ENCODE data around the gene RFC3.

RFC3 gene

DNA sequence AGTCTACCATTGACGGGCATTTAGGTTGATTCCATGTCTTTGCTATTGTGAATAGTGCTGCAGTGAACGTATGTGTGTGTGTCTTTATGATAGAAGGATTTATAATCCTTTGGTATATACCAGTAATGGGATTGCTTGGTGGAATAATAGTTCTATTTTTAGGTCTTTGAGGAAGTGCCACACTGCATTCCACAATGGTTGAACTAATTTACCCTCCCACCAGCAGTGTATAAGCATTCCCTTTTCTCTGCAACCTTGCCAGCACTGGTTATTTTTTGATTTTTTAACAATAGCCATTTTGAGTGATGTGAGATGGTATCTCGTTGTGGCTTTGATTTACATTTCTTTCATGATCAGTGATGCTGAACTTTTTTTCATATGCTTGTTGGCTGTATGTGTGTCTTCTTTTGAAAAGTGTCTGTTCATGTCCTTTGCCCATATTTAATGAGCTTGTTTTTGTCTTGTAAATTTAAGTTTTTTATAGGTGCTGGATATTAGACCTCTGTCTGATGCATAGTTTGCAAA, 37.5 kb downstream of the RFC3 start:
- no peak overlapping the region for H3K9ac ChIP-seq (ENCODE audit: low read length)
- no peak overlapping the region for H3K4me3 ChIP-seq (ENCODE audit: low read length)
- H3K4me1 ChIP-seq (ENCODE audit: control insufficient read depth, insufficient read depth, low read length), result no peaks in the 10 kb centered on the region
- no peaks in the 10 kb centered on the region for H3K27me3 ChIP-seq (ENCODE audit: control insufficient read depth, insufficient read depth, low read length)
- H3K27ac ChIP-seq (ENCODE audit: low read depth, low read length), result no peak overlapping the region
- no peaks in the 10 kb centered on the region for H3K36me3 ChIP-seq (ENCODE audit: control insufficient read depth, insufficient read depth, low read length)

DNA sequence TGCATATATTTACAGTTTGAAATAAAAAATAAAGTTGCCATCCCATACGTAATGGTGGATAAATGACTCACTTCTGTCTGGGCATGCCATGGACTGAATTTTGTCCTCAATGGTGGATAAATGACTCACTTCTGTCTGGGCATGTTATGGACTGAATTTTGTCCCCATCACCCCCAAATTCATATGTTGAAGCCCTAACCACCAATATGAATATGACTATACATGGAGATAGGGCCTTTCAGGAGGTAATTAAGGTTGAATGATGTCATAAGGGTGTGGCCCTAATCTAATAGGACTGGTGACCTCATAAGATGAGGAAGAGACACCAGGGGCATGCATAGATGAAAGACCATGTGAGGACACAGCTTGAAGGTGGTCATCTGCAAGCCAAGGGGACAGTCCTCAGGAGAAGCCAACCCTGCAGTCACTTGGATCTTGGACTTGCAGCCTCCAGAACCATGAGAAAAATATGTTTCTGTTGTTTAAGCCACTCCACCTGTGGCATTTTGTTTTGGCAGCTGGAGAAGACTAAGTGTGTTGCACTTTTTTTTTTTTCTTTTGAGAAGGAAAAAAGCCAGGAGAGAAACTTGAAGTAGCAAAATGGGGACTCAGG, 41.8 kb downstream of the RFC3 start:
- H3K4me3 ChIP-seq (ENCODE audit: low read length), result no peak overlapping the region
- no peaks in the 10 kb centered on the region for H3K4me1 ChIP-seq (ENCODE audit: control insufficient read depth, insufficient read depth, low read length)

DNA sequence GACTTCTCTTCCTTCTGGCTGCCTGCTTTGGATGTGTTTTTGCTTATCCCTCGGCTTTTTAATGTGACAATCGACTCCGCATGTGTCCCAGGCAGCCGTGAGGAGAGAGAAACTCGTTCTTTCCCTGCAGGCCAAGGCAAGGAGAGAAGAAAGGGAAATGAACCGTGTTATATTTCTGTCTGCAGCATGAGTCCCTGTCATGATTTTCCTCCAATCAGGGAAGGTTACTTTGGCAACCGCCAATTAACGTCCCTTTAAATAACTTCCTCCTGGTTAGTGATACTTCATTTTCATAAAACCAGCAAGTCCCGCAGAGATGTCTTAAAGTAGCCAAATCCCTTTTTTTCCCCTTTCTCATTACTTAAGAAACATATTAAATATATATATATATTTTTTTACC, 42.6 kb downstream of the RFC3 start:
- no peaks in the 10 kb centered on the region for H3K27me3 ChIP-seq (ENCODE audit: control insufficient read depth, insufficient read depth, low read length)
- no peak overlapping the region for H3K27ac ChIP-seq (ENCODE audit: low read depth, low read length)
- no peak overlapping the region for H3K9ac ChIP-seq (ENCODE audit: low read length)
- no peaks in the 10 kb centered on the region for H3K4me1 ChIP-seq (ENCODE audit: control insufficient read depth, insufficient read depth, low read length)
- no peaks in the 10 kb centered on the region for H3K36me3 ChIP-seq (ENCODE audit: control insufficient read depth, insufficient read depth, low read length)
- no peak overlapping the region for H3K4me3 ChIP-seq (ENCODE audit: low read length)

More for the DNA sequence above, 41.8 kb downstream of the RFC3 start:
- Histone ChIP-seq H3K9ac (ENCODE audit: low read length) (no peak overlapping the region), H3K27me3 (ENCODE audit: control insufficient read depth, insufficient read depth, low read length) (no peaks in the 10 kb centered on the region), H3K36me3 (ENCODE audit: control insufficient read depth, insufficient read depth, low read length) (no peaks in the 10 kb centered on the region), H3K27ac (ENCODE audit: low read depth, low read length) (no peak overlapping the region)

DNA sequence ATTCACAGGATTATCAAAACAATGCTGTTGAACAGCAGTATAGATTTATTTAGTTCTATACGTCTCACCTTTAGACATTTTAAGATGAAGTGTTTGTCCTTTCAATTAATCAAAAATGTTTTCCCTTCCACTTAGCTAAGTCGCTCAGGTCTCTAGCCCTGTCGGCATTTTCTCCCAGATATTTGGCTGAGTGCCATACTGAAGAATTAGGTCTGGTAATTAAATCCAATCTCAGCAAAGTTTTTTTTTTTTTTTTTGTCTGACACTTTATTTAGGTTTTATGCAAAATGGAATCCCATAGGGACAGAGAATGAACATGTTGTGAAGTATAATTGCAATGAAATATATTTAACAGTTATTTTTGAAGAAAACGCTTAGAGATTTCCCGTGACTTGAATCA, 44.1 kb downstream of the RFC3 start:
- no peaks in the 10 kb centered on the region for H3K4me1 ChIP-seq (ENCODE audit: control insufficient read depth, insufficient read depth, low read length)
- H3K4me3 ChIP-seq (ENCODE audit: low read length), result no peak overlapping the region
- H3K9ac ChIP-seq (ENCODE audit: low read length), result no peak overlapping the region
- H3K27me3 ChIP-seq (ENCODE audit: control insufficient read depth, insufficient read depth, low read length), result no peaks in the 10 kb centered on the region
- no peak overlapping the region for H3K27ac ChIP-seq (ENCODE audit: low read depth, low read length)
- H3K36me3 ChIP-seq (ENCODE audit: control insufficient read depth, insufficient read depth, low read length), result no peaks in the 10 kb centered on the region

DNA sequence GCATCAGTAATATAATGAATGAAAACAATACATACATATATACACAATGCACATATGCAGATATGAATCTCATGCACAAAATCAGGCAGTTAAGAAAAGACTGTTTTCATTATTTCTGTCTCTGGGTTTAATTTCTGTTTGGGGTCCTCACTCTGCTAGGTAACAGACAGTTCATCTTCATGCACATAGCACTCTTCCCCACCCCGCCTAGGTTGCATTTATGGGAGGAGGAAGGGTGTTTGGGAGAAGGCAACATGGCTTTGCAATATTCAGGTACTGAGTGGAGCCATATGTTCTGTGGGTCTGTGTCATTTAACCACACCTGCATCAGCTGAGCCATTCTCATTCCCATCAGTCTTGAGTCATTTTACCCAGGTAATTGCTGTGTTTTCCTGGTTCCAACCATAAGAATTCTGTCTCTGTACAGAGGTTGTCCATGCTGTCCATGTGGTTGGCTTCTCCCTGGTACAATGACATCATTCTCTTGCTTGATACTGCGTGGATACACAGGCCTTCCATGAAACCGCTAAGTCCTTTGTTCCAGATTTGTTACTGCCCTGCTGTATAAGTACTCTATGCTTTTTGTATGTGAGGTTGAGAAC, 45.3 kb downstream of the RFC3 start:
- Histone ChIP-seq H3K9ac (ENCODE audit: low read length) (no peak overlapping the region), H3K27ac (ENCODE audit: low read depth, low read length) (no peak overlapping the region), H3K4me3 (ENCODE audit: low read length) (no peak overlapping the region), H3K27me3 (ENCODE audit: control insufficient read depth, insufficient read depth, low read length) (no peaks in the 10 kb centered on the region), H3K4me1 (ENCODE audit: control insufficient read depth, insufficient read depth, low read length) (no peaks in the 10 kb centered on the region), H3K36me3 (ENCODE audit: control insufficient read depth, insufficient read depth, low read length) (no peaks in the 10 kb centered on the region)

DNA sequence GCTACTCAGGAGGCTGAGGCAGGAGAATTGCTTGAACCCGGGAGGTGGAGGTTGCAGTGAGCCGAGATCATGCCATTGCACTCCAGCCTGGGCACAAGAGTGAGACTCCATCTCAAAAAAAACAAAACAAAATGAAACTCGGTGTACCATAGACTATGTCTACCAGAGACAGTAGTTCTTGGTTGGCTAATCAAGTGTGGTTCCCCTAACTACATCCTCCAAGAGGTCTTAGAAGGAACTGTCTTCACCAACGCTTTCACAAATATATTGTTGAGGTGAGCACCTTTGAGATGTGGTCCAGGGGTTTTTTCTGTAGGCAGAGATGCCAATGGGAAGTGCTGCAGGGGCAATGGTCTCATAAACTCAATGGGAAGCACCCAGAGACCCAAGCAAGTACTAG, 48.0 kb downstream of the RFC3 start:
- H3K4me1 ChIP-seq (ENCODE audit: control insufficient read depth, insufficient read depth, low read length), result no peaks in the 10 kb centered on the region
- no peak overlapping the region for H3K27ac ChIP-seq (ENCODE audit: low read depth, low read length)
- H3K27me3 ChIP-seq (ENCODE audit: control insufficient read depth, insufficient read depth, low read length), result no peaks in the 10 kb centered on the region
- H3K36me3 ChIP-seq (ENCODE audit: control insufficient read depth, insufficient read depth, low read length), result no peaks in the 10 kb centered on the region
- no peak overlapping the region for H3K4me3 ChIP-seq (ENCODE audit: low read length)
- no peak overlapping the region for H3K9ac ChIP-seq (ENCODE audit: low read length)

DNA sequence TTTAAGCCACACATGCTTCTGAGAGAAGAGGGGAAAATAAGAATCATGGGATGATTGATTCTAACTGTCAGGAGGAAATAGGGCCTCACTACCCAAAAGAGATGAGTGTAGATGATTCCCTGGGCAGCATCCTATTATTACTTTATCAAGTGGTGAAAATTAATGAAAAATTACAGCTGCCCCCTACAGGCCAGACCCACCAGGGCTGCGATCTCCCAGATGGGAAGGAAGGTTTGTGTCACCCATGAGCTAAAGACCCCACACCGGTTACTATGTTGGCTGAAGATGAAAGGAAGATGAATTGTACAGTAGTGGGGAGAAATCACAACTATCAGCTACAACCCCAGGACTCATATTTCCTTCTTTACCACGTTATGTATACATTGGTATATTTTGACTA, 49.5 kb downstream of the RFC3 start:
- no peak overlapping the region for H3K9ac ChIP-seq (ENCODE audit: low read length)
- no peaks in the 10 kb centered on the region for H3K36me3 ChIP-seq (ENCODE audit: control insufficient read depth, insufficient read depth, low read length)
- no peak overlapping the region for H3K4me3 ChIP-seq (ENCODE audit: low read length)
- H3K27ac ChIP-seq (ENCODE audit: low read depth, low read length), result no peak overlapping the region
- H3K27me3 ChIP-seq (ENCODE audit: control insufficient read depth, insufficient read depth, low read length), result no peaks in the 10 kb centered on the region
- no peaks in the 10 kb centered on the region for H3K4me1 ChIP-seq (ENCODE audit: control insufficient read depth, insufficient read depth, low read length)

DNA sequence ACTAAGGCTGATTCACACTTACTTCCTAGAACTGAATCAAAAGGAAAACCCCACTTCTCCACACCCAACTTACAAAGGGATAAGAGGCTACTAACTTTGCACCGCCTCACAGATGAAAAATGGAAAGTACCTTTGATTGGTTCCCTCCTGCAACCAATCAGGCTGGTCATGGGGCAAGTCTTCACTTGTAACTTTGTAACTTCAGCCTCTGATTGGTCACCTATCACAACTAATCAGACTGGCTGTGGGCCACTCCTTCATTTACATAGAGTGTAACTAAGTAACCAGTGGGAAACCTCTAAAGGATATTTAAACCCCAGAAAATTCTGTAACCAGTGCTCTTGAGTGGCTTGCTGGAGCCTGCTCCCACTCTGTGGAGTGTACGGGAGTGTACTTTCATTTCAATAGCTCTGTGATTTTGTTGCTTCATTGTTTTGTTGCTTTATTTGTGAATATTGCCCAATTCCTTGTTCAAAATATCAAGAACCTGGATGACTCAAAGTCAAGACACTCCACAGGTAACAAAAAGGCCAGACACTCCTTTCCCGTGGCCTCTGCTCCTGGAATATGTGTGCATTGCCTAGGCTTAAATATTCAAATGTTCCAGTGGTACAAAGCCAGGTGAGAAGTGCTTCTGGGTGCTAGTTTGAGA, 50.5 kb downstream of the RFC3 start:
- Histone ChIP-seq H3K27ac (ENCODE audit: low read depth, low read length) (no peak overlapping the region), H3K4me3 (ENCODE audit: low read length) (no peak overlapping the region), H3K9ac (ENCODE audit: low read length) (no peak overlapping the region), H3K36me3 (ENCODE audit: control insufficient read depth, insufficient read depth, low read length) (no peaks in the 10 kb centered on the region), H3K4me1 (ENCODE audit: control insufficient read depth, insufficient read depth, low read length) (no peaks in the 10 kb centered on the region), H3K27me3 (ENCODE audit: control insufficient read depth, insufficient read depth, low read length) (no peaks in the 10 kb centered on the region)

DNA sequence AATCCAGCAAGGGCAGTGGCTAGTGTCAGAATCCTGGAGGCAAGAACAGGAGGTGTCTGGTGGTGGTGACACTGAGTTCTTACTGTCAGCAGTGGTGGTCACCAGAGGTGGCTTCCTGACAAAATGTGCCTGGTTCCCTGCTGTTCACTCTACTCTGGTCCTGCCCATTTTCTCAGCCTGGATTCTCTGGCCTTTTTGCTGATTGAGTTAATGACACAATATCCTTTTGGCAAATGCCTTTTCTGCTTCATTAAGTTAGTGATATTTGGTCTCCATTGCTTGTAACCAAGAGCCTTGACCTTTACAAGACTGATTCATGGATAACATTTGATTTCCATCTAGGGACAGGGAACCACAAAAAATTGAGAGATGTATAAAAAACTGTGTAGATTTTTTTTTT, 51.1 kb downstream of the RFC3 start:
- no peak overlapping the region for H3K9ac ChIP-seq (ENCODE audit: low read length)
- no peak overlapping the region for H3K27ac ChIP-seq (ENCODE audit: low read depth, low read length)
- H3K4me1 ChIP-seq (ENCODE audit: control insufficient read depth, insufficient read depth, low read length), result no peaks in the 10 kb centered on the region
- H3K27me3 ChIP-seq (ENCODE audit: control insufficient read depth, insufficient read depth, low read length), result no peaks in the 10 kb centered on the region
- no peak overlapping the region for H3K4me3 ChIP-seq (ENCODE audit: low read length)
- H3K36me3 ChIP-seq (ENCODE audit: control insufficient read depth, insufficient read depth, low read length), result no peaks in the 10 kb centered on the region

DNA sequence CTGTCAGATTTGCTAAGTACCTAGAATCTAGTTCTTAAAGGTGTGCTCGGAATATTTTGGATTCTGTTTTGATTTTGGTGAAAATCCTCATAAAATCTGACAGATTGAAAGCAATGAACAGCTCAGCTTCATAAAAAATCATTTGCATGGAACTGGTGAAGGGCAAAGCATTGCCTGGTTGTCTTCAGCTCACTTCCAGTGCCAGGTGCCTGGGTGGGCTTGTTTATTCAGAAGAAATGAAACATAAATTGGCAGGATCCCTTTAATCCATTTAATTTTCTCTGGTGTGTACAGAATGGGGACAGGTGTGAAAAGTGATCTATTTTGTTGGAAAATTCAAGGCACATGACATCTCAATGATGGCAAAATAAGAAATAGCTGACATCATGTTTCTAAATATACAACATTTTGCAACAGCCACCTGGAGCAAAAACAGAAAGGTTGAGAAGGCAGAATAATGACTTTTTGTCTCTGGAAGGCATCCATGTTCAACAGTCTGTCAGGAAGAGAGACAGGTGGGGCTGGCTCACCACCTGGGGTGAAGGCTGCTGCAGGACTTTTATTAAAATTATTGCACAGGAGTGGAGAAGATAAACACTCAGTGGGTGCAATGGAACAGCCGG, 52.2 kb downstream of the RFC3 start:
- no peaks in the 10 kb centered on the region for H3K4me1 ChIP-seq (ENCODE audit: control insufficient read depth, insufficient read depth, low read length)
- H3K36me3 ChIP-seq (ENCODE audit: control insufficient read depth, insufficient read depth, low read length), result no peaks in the 10 kb centered on the region
- no peak overlapping the region for H3K9ac ChIP-seq (ENCODE audit: low read length)
- no peaks in the 10 kb centered on the region for H3K27me3 ChIP-seq (ENCODE audit: control insufficient read depth, insufficient read depth, low read length)
- H3K4me3 ChIP-seq (ENCODE audit: low read length), result no peak overlapping the region
- no peak overlapping the region for H3K27ac ChIP-seq (ENCODE audit: low read depth, low read length)

DNA sequence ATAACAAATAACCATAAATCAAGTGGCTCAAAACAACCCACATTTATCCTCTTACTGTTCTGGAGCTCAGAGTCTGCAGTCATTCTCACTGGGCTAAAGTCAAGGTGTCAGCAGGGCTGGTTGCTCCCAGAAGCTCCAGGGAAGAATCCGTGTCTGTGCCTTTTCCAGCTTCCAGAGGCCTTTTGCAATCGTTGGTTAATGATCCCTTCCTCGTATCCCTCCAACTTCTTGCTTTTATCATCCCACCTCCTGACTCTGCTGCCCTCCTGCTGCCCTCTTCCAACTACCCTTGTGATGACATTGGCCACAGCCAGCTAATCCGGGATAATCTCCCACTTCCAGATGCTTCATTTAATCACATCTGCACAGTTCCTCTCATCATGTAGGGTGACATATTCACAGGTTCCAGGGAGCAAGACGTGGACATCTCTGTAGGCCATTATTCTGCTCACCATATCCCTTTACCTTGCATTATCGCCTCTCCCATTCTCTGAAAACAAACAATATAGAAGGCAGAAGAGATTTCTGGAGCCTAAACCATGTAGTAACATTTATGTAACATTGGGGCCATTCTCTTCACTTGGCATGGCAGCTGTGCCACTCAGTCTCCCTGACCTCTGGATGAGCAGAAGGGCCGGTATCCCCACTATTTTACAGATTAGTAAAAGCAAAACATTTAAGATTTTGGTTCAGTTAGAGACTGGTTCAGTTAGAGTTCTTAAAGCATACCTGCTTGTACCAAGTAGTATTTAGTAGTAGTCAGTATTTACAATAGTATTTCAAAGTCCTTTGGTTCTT, 53.5 kb downstream of the RFC3 start:
- H3K36me3 ChIP-seq (ENCODE audit: control insufficient read depth, insufficient read depth, low read length), result no peaks in the 10 kb centered on the region
- H3K27me3 ChIP-seq (ENCODE audit: control insufficient read depth, insufficient read depth, low read length), result no peaks in the 10 kb centered on the region
- H3K4me1 ChIP-seq (ENCODE audit: control insufficient read depth, insufficient read depth, low read length), result no peaks in the 10 kb centered on the region
- H3K4me3 ChIP-seq (ENCODE audit: low read length), result no peak overlapping the region
- H3K27ac ChIP-seq (ENCODE audit: low read depth, low read length), result no peak overlapping the region
- H3K9ac ChIP-seq (ENCODE audit: low read length), result no peak overlapping the region

DNA sequence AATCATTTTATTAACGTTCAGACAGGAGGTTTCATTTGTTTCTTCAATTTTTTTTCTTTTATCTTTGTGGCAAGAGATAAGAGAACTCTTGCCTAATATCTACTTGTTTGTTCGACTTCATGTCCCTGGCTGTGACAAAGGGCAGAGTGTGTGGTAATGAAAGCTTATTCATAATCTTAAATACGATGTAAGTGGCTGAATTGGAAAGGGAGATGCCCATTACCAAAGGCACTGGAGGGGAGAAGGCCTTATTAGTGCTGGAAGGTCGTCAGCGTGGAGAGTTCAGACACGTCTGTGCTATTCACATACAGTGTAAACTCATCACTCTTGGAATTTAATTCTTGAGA, 54.0 kb downstream of the RFC3 start:
- H3K27me3 ChIP-seq (ENCODE audit: control insufficient read depth, insufficient read depth, low read length), result no peaks in the 10 kb centered on the region
- H3K36me3 ChIP-seq (ENCODE audit: control insufficient read depth, insufficient read depth, low read length), result no peaks in the 10 kb centered on the region
- H3K9ac ChIP-seq (ENCODE audit: low read length), result no peak overlapping the region
- no peak overlapping the region for H3K4me3 ChIP-seq (ENCODE audit: low read length)
- H3K4me1 ChIP-seq (ENCODE audit: control insufficient read depth, insufficient read depth, low read length), result no peaks in the 10 kb centered on the region
- H3K27ac ChIP-seq (ENCODE audit: low read depth, low read length), result no peak overlapping the region

All from rectal smooth muscle tissue (tissue), 1 donor.